Stimulated activated CD4-positive, alpha-beta T cell treated with anti-CD3 and anti-CD28 coated beads, Interleukin-2, amount 100 ng/mL, for 48 hours (primary cell): Measurements from ENCODE around the gene RAD51AP2.
"Not testable (repeated sequence)": the region's sequence is repeated elsewhere in the genome, so short reads cannot be mapped to it uniquely, and the experiment has no call there.

Experiments
- DNase-seq, 2 donors: peaks; one replicate each; pipeline ENCODE4 v3.0.0-alpha.2; 2020

The RAD51AP2 gene

DNA sequence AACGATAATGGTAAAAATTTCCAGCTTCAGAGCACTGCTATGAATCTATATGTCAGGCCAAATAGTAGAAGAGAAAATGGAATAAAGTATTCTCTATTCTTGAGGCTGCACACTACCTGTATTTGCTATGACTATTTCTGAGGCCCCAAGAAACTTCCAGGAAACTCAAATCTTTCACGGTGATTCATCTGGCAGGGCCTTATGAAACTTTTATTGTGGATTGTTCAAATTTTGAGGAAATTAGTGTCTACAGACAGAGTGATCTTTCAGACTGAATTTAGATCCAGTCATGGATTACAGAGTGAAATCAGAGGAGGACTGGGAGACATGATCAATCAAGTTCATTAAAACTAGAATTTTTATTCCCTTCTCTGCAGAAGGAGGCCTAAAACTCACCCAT, 18.2 kb upstream of the RAD51AP2 start:
- DNase-seq, result no peak

DNA sequence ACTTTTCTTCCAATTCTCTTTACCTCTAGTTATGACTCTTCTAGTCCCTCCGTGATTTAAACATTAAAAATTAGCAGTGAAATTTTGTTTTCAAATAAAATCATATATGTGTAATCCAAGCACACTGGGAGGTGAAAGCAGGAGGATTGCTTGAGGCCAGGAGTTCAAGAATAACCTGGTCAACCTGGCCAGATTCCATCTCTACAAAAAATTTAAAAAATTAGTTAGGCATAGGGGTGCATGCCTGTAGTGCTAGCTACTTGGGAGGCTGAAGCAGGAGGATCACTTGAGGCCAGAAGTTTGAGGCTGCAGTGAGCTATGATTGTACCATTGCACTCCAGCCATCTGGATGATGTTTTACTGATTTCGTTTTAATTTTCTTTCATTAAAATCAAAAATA, 15.3 kb upstream of the RAD51AP2 start:
- DNase-seq, result no peak

DNA sequence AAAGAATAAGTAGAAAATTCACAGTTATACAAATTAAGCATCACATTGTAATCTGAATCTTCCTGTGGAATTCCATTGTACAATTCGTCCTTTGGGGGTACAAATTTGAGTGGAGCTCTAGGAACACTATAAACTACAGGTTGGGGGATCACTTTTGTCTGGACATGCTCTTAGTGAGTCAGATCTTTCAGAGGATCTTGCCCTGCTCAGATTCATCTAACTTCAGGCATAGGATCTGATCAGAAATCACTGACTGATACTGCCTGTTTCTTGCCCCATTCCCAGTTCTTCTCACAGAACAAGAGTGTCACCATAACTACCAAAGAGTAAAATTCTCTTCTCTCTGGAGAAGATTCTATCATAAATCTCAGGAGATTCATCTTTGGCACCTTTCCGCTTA, 11.5 kb upstream of the RAD51AP2 start:
- DNase-seq, result no peak

DNA sequence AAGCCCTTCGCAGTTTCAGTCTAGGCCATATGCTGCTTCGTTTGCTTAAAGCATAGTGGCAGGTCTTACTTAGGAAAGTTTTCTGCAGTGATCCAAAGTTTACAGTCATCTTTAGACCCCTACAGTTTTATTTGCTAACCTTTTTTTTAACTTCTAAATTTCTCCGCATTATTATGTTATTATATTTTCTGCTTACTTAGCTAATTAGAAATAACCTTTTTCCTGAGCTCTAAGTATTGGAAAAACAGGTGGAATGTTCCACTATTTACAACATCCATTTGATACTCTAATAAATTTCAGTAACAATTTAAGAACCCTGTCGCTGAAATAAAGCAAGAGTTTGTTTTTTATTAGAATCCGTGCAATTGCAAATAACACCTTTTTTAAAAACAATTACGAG, 4.1 kb upstream of the RAD51AP2 start:
- DNase-seq, result no peak

DNA sequence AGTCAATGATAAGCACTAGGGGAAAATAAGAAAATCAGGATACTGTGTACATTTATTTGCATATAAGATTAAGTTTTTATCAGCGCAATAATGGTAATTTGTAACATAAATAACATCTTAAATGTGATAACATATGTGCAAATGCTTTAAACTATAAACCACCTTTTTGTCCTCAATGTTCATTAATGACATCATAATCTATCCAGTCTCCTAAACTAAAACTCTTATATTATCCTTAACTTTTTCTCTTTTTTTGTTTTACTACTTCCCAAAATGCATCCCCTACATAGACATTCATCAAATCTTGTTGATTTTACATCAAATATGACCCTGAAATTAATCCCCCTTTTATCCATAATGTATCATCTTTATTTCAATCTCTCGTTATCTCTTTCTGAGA, 3.4 kb upstream of the RAD51AP2 start:
- DNase-seq, result no peak

DNA sequence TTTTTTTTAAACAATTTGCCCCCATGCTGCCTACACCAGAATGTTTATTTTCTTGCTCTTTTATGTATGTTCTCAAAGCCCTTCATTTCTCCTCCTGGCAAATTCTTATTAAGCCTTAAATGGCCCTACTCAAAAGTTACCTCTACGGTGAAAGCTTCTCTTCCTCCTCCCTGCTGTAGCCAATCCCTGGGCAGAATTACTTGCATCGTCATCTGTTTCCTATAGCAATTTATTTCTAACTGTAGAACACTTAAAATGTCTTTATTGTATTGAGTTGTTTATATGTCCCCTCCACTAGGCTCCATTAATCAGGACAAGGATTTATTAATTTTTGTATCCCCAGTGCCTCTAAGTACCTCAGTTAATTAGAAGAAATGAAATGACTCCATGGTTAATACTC, 2.5 kb upstream of the RAD51AP2 start:
- no peak for DNase-seq

DNA sequence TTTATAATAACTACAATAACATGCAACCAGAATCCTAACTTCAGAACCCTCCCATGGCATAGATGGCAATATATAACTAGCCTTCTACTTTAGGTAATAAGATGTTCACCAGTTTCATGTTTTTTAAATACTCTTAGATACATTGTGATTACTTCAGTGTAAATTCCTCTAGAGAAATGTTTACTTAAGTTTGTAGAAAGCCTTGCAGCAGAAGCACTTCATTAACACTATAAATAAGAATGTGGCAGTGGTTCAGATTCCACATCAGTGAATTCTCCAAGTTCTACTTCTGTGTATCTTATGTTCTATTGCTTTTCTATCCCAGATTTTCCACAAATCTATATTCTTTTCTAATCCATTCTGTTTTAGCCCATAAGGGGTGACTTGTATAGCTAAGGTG, 1.2 kb upstream of the RAD51AP2 start:
- no peak for DNase-seq

DNA sequence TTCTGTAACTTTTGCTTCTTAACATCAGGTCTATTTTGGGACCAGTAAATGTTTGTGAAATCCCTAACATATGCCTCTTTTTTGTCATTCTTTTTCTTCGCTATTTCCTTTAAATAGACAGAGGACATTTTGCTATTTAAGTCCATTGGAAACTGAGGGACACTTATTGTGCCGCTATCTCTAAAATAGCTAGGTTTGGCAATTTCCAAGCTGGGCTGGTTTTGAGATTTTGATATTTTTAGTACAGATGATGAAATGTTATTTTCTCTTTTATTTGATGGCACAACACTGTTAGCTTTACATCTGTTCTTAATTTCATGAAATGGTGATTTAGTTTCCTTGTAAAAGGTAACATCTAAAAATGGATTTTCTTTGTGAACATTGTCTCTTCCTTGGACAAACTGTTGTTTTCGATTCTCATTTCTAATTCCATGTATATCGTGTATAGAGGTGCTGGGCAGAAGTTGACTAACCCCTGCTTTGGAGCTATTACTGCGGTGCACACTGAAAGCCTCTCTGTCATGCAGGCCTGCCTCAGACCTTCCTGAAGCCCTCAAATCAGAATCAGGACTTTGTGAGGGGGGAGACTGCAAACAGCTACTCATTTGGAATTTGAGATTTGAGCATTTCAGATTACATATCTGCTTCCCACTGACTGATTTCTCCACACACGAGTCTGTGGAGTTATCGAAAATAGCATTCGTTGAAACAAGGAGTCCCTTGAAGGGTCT, 594 bp downstream of the RAD51AP2 start:
- DNase-seq, result no peak

DNA sequence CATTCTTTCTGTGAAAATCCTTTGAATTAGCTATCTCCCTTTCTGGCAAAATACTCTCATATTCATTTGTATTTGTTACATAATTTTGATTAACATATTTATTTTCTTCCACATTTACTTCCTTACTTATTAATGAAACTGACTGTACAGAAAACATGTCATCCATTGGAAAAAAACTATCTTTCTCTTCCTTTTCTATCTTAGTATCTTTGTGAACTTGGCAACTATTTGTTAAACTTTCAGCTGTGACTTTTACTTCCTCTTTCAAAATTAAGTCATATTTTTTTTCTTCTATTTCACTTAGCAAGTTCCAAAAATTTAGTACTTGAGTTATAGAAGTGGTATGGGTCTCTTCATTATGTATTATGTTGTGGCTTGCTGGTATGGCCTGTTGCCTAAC, 2.6 kb downstream of the RAD51AP2 start:
- DNase-seq, result no peak

DNA sequence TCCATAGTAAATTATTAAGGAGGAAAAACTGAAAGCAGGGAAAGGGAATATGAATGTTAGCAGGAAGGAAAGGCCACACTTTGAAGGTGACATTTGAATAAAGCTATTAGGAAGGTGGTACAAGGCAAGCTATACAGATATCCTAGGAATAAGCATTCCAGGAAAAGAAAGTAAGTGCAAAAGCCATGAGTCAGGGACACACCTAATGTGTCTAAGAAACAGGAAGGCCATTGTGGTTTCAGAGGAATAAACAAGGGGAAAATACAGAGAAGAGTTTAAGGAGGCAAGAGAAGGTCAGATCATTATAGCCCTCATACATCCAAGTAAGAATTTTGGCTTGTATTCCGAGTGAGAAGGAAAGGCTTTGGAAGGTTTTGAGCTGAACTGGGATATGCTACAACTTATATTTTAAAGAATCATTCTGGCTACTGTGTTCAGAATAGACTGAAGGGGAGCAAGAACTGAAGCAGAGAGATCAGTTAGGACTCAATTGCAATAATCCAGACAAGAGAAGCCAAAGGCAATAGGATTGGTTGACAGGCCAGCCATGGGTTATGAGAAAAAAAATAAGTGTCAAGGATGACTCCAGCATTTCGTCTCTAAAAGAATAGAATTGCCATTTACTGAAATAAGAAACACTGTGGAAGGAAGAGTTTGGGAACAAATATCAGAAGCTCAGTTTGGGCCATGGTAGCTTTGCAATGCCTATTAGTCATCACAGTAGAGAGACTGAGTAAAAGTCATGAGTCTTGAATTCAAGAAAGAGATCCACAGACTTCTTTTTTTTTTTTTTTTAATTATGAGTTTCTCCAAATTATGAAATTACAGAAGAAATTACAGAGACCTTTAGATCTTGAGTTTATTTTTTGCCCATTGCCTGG, 11.3 kb downstream of the RAD51AP2 start:
- no peak for DNase-seq

DNA sequence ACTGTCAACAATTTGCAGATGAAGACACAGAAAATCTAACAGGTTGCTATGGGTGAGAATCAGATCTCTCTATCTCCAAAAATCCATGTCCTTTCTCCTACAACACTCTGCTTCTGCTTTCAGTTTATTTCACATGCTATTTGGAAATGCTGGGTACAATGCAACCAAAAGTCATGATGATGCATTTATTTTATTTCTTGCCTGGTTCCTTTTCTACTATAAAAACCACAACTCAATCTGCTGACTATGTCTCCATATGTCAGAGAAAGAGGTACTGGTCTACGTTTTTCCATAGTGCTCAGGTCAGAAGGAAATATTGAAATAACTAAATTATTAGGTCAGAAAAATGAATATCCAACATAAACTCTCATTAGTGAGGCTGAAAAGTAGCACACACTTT, 20.5 kb downstream of the RAD51AP2 start:
- DNase-seq, result no peak

DNA sequence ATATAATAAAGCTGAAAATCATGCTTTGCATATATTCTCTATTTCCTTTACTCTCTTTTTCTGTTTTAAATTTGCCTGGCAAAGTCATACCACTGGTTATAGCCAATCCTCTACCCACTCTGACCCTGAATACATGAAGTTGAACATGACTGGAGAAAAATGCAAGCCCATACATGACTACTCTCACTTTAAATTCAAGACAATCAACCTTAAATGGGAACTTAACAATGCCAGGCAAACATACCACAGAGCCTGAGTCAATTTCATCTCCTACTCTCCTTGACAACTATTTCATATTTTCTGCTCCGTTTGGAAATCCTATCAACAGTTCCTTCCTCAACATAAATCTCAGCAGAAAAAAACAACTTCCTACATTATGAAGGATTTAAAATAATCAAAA, 22.6 kb downstream of the RAD51AP2 start:
- no peak for DNase-seq

DNA sequence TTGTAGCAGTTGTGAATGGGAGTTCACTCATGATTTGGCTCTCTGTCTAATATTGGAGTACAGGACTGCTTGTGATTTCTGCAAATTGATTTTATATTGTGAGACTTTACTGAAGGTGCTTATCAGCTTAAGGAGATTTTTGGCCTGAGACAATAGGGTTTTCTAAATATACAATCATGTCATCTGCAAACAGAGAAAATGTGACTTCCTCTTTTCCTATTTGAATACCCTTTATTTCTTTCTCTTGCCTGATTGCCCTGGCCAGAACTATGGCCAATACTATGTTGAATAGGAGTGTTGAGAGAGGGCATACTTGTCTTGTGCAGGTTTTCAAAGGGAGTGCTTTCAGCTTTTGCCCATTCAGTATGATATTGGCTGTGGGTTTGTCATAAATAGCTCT, 28.1 kb downstream of the RAD51AP2 start:
- not testable (repeated sequence) for DNase-seq

DNA sequence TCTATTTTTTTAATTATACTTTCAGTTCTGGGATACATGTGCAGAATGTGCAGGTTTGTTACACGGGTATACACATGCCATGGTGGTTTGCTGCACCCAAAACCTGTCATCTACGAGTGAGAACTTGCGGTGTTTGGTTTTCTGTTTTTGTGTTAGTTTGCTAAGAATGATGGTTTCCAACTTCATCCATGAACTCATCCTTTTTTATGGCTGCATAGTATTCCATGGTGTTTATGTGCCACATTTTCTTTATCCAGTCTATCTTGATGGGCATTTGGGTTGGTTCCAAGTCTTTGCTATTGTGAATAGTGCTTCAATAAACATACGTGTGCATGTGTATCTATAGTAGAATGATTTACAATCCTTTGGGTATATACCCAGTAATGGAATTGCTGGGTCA, 29.6 kb downstream of the RAD51AP2 start:
- not testable (repeated sequence) for DNase-seq

DNA sequence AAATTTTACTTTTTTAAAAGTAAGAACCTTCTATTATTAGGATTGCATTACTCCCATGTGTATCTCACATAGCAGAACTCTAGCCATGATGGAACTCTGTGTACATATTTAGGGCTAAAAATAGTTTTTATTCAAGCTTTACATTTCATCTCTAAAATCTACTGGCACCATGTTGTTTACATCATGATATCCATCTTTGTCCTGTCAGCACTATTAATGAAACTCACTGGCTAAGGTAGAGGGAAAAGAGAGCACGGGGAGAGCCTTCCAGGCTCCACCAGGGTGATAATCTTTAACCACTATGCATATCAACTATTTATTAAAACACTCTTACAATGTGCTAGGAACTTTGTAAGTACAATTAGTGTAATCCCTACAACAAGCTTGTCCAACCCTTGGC, 34.7 kb downstream of the RAD51AP2 start:
- DNase-seq, result no peak

DNA sequence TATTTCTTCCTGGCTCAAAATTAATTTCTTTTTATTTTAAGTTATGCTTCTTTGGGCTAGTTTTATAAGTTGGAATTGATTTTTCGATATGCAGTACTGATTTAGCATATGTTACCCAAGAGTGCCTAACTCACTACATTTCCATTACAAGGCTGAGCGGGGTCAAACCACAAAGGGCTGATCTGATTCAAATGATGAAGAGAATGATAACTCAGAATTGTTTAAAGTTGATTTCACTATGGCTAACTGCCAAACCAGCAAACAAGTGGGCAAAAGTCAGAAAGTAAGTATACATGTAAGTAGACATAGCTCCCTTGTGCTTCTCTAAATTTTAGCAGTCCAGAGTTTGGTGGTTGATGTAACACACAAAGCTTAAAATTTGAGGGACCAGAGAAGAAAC, 35.6 kb downstream of the RAD51AP2 start:
- no peak for DNase-seq

DNA sequence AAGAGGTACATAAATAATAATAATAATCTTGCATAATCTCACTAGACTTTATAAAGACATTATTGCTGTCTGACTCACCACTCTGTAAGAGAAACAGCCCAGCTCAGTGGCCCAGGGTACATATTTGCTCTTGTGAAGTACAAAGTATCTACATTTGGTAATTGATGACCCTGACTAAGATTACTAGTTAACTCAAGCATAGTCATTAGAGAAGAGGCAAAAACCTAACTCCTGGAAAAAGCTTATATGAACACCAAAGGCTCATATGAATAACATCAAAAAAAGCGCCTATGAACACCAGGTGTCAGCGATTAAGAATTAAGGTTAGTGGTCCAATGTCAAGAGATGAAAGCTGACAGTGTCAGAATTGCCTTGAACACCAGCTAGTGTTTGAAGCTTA, 38.4 kb downstream of the RAD51AP2 start:
- DNase-seq, result no peak

DNA sequence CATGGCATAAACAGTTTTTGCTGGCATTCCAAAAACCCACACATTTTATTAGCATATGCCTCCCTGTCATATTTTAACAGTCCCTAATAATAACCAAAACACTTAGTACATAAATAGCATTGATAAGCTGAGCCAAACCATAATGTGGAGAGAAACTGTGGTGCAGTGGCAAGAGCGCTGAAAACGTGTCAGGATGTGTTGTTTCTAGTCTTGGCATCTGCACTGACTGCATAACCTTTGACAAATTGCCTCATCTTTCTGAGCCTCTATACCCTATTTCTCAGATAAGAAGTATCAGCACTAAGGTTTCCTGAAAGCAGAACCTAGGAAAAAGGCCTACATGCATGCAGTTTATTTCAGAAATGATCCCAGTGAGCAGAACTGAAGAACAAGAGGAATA, 41.4 kb downstream of the RAD51AP2 start:
- no peak for DNase-seq

DNA sequence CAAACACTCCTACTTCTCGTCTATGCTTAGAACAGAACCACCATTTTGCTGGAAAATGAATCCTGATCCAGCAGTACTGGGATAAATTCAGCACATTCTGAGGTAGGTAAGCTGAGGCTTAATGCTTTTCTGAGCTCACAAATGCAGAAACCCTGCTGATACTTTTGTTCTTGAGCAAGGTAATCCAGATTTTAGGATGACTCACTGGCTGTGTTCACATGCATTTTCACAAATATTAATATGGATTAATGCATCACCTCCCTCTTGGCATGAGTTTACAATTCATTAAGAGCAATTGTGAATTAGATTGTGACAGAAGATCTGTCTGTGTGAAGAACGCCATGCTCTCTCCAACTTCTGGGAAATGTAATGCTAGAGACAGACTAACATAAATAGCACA, 42.2 kb downstream of the RAD51AP2 start:
- DNase-seq, result no peak

DNA sequence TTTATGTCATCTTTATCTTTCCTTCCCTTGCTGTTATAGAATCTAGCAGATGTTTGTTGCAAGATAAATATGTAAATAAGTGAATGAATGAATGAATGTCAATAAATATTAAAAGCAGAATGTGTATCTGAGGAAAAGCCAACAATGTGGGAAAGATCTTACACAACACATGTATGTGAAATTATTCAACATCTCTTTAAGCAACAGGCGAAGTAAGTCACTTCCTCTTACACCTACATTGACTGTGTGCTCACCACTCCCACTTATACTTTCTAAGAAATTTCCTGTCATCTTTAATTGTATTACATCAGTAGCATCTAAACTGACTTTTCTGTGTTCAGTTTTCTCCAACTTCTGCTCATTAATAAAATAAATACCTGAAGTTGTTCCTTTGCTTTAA, 43.0 kb downstream of the RAD51AP2 start:
- no peak for DNase-seq

DNA sequence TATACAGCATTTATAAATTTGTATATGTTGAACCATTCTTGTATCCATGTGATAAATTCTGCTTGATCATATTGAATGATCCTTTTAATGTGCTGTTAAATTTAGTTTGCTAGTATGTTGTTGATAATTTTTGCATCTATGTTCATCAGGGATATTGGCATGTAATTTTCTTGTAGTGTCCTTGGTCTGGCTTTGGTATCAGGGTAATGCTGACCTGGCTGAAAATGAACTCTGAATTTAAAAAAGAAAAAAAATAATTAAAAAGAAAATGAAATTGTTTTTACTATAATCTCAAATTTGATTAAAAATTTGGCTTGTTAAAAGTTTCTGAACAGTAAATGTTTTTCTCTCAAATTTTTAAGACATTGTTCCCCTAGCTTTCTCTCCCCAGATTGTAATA, 46.3 kb downstream of the RAD51AP2 start:
- DNase-seq, result no peak

DNA sequence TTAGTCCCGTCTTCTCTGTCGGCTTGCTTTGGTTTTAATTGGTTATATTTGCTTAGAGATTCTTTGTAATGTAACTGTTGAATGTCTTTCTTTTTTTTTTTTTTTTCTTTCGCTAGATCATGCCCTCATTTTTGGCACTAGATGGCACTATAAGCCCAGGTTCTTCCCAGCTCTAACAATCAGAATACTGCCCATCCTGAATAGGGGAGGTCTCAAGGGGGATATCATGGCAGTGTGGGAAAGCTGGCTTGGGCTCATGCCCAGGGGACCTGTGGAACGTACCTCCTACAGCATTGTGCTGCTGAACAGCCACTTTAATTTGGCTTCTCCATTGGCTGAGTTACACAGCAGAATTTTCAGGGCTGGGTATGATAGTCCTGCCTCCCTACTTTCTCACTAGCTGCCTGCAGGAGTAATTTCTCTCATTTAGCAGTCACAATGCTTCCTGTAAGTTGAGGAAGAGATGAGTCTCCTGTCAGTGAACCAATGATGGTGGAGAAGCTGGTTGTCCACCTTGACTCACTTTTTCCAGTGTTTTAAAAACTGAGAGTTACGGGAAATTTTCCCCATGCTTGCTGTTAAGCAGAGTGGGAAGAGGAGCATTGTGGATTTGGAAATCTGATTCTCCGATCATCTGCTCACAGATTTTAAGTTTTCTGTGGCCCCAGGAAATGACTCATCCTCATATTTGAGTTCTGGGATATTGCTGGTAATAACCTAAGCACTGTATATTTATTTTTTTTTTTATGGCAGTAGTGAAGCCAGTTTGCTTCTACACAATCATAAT, 47.2 kb downstream of the RAD51AP2 start:
- no peak for DNase-seq

DNA sequence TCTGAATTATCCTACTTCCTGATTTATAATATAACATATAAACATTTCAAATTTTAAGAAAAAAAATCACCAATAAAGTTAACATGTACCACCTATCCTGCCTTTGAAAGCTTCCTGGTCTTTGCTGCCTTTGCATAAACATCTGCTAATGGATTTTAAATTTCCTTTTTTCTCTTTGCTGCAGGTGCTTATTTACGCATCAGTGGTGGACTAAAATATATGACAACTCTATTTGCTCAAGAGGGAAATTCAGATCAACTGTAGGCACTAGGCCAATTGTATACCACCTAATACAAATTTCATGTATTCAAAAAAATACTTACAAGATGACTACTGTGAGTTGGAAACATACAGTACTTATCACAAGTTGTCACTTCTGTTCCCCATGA, 57.2 kb downstream of the RAD51AP2 start:
- DNase-seq, result no peak
